GM23338 (cell line): ENCODE measurements around the gene PAGR1. TPM values are rescaled to one million over a fixed set of nuclear protein-coding genes. Genes with fewer than 3 reads are reported as not detected.

Experiments
- polyA plus RNA-seq: library from polyadenylated mRNA; unstranded; fragments of >200 nt; fragmentation: Nextera tagmentation; extraction: Ambion mirVana; gene quantifications from 2 replicates; pipeline ENCODE4 v1.2.1, GENCODE V29; 2016
- small RNA-seq: library from RNA; depleted of rRNA; stranded (forward); fragments of <200 nt; gene quantifications from one replicate; pipeline ENCODE3, GENCODE V24; 2014; ENCODE audit warnings: low replicate concordance
- total RNA-seq: library from RNA; depleted of rRNA; stranded (reverse); fragments of >200 nt; shearing (Covaris generic); gene quantifications from 2 replicates; pipeline ENCODE4 v1.2.3, GENCODE V29; 2014; rRNA removed

Gene PAGR1
- total and polyA plus RNA-seq, 2 experiments from 2014 or later, result 67.6 to 78.7 TPM

Small RNA genes lying within 50 kb of the gene (small RNA-seq; reads per million reads assigned to genes)
- not detected for gene AC009133.6
- gene AC120114.4, result not detected

Other genes with a start within 250 kb of the PAGR1 start
- gene SPN, start 152.9 kb upstream of the PAGR1 start, total RNA-seq, result 2.1 and 2.3 TPM in 2 replicates
- gene SPN, start 152.9 kb upstream of the PAGR1 start, polyA plus RNA-seq, result 0.52 and 0.82 TPM in 2 replicates
- gene QPRT, start 137.0 kb upstream of the PAGR1 start, total RNA-seq, result 102 and 128 TPM in 2 replicates
- gene QPRT, start 137.0 kb upstream of the PAGR1 start, polyA plus RNA-seq, result 65.4 and 79.1 TPM in 2 replicates
- gene C16orf54, start 70.2 kb upstream of the PAGR1 start, total RNA-seq, result not detected in 2 replicates
- gene C16orf54, start 70.2 kb upstream of the PAGR1 start, polyA plus RNA-seq, result 2.0 and 3.2 TPM in 2 replicates
- gene ZG16, start 37.9 kb upstream of the PAGR1 start, total RNA-seq, result not detected in 2 replicates
- gene ZG16, start 37.9 kb upstream of the PAGR1 start, polyA plus RNA-seq, result not detected in 2 replicates
- gene KIF22, start 25.4 kb upstream of the PAGR1 start, total RNA-seq, result 179 and 192 TPM in 2 replicates
- 110 and 120 TPM in 2 replicates for gene KIF22, start 25.4 kb upstream of the PAGR1 start, polyA plus RNA-seq
- gene MAZ, start 9.6 kb upstream of the PAGR1 start, total RNA-seq, result 181 and 270 TPM in 2 replicates
- gene MAZ, start 9.6 kb upstream of the PAGR1 start, polyA plus RNA-seq, result 155 and 170 TPM in 2 replicates
- 8.9 and 13.3 TPM in 2 replicates for gene PRRT2, start 4.0 kb upstream of the PAGR1 start, total RNA-seq
- gene PRRT2, start 4.0 kb upstream of the PAGR1 start, polyA plus RNA-seq, result 13.6 and 16.6 TPM in 2 replicates
- 2.6 and 3.7 TPM in 2 replicates for gene MVP, start 4.3 kb downstream of the PAGR1 start, total RNA-seq
- gene MVP, start 4.3 kb downstream of the PAGR1 start, polyA plus RNA-seq, result 1.4 and 2.0 TPM in 2 replicates
- gene CDIPT, start 47.1 kb downstream of the PAGR1 start, total RNA-seq, result 60.0 and 78.1 TPM in 2 replicates
- gene CDIPT, start 47.1 kb downstream of the PAGR1 start, polyA plus RNA-seq, result 35.7 and 36.2 TPM in 2 replicates
- 55.8 and 71.9 TPM in 2 replicates for gene SEZ6L2, start 83.4 kb downstream of the PAGR1 start, total RNA-seq
- gene SEZ6L2, start 83.4 kb downstream of the PAGR1 start, polyA plus RNA-seq, result 17.8 and 18.0 TPM in 2 replicates
- gene ASPHD1, start 84.3 kb downstream of the PAGR1 start, total RNA-seq, result 11.3 and 20.6 TPM in 2 replicates
- gene ASPHD1, start 84.3 kb downstream of the PAGR1 start, polyA plus RNA-seq, result 12.4 and 15.5 TPM in 2 replicates
- 8.9 and 12.2 TPM in 2 replicates for gene KCTD13, start 110.1 kb downstream of the PAGR1 start, total RNA-seq
- gene KCTD13, start 110.1 kb downstream of the PAGR1 start, polyA plus RNA-seq, result 8.7 and 10.1 TPM in 2 replicates
- gene TMEM219, start 145.9 kb downstream of the PAGR1 start, total RNA-seq, result 39.2 and 50.0 TPM in 2 replicates
- gene TMEM219, start 145.9 kb downstream of the PAGR1 start, polyA plus RNA-seq, result 81.5 and 82.3 TPM in 2 replicates
- 36.5 and 45.2 TPM in 2 replicates for gene TAOK2, start 157.7 kb downstream of the PAGR1 start, total RNA-seq
- gene TAOK2, start 157.7 kb downstream of the PAGR1 start, polyA plus RNA-seq, result 8.8 and 10.1 TPM in 2 replicates
- gene HIRIP3, start 179.5 kb downstream of the PAGR1 start, total RNA-seq, result 10.4 and 13.4 TPM in 2 replicates
- gene HIRIP3, start 179.5 kb downstream of the PAGR1 start, polyA plus RNA-seq, result 18.5 and 19.1 TPM in 2 replicates
- 71.0 and 92.8 TPM in 2 replicates for gene INO80E, start 180.1 kb downstream of the PAGR1 start, total RNA-seq
- gene INO80E, start 180.1 kb downstream of the PAGR1 start, polyA plus RNA-seq, result 66.0 and 66.2 TPM in 2 replicates
- gene DOC2A, start 194.9 kb downstream of the PAGR1 start, total RNA-seq, result 7.5 and 10.0 TPM in 2 replicates
- 9.8 and 10.4 TPM in 2 replicates for gene DOC2A, start 194.9 kb downstream of the PAGR1 start, polyA plus RNA-seq
- gene C16orf92, start 207.0 kb downstream of the PAGR1 start, total RNA-seq, result not detected in 2 replicates
- gene C16orf92, start 207.0 kb downstream of the PAGR1 start, polyA plus RNA-seq, result 0.34 and 0.56 TPM in 2 replicates
- gene TLCD3B, start 215.1 kb downstream of the PAGR1 start, total RNA-seq, result 28.2 and 37.4 TPM in 2 replicates
- gene TLCD3B, start 215.1 kb downstream of the PAGR1 start, polyA plus RNA-seq, result 14.2 and 16.3 TPM in 2 replicates
- 1,113 and 1,306 TPM in 2 replicates for gene ALDOA, start 249.6 kb downstream of the PAGR1 start, total RNA-seq
- 1,054 and 1,067 TPM in 2 replicates for gene ALDOA, start 249.6 kb downstream of the PAGR1 start, polyA plus RNA-seq